ENCODE measurements around the gene RCE1.

GRCh38 chr11:66888282-66888681, 45.0 kb downstream of the RCE1 start:
- TF ChIP-seq, protein P1, sequence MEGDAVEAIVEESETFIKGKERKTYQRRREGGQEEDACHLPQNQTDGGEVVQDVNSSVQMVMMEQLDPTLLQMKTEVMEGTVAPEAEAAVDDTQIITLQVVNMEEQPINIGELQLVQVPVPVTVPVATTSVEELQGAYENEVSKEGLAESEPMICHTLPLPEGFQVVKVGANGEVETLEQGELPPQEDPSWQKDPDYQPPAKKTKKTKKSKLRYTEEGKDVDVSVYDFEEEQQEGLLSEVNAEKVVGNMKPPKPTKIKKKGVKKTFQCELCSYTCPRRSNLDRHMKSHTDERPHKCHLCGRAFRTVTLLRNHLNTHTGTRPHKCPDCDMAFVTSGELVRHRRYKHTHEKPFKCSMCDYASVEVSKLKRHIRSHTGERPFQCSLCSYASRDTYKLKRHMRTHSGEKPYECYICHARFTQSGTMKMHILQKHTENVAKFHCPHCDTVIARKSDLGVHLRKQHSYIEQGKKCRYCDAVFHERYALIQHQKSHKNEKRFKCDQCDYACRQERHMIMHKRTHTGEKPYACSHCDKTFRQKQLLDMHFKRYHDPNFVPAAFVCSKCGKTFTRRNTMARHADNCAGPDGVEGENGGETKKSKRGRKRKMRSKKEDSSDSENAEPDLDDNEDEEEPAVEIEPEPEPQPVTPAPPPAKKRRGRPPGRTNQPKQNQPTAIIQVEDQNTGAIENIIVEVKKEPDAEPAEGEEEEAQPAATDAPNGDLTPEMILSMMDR (IDR thresholded peaks at IDR 0.05; ENCODE audit: borderline replicate concordance, extremely low read depth, low read length, poor library complexity, severe bottlenecking) = no peak
- no peak for TF ChIP-seq EZH2 (IDR thresholded peaks at IDR 0.05; ENCODE audit: borderline replicate concordance, low read depth, low read length, severe bottlenecking)

Measured in DND-41 (cell line).